ENCODE data around the gene CYGB. TPM values are rescaled to one million over a fixed set of nuclear protein-coding genes. Genes with fewer than 3 reads are reported as not detected.

Gene CYGB
- total RNA-seq, 1 experiment from 2014 or later, result 4.4 TPM

- Histone ChIP-seq H3K27ac (no peak overlapping the region), H3K9me3 (replicated peaks) (no peaks in the 10 kb centered on the region), H3K4me1 (replicated peaks) (peaks cover 15% of the 10 kb centered on the region), H3K36me3 (no peaks in the 10 kb centered on the region), H3K27me3 (replicated peaks) (no peaks in the 10 kb centered on the region), H3K4me3 (no peak overlapping the region)
- no peak for DNase-seq (ENCODE audit: low read depth in 1 of 2, low spot score in 2 of 2)
Observed at GRCh38 chr17:76551685-76552084, 14.2 kb upstream of the CYGB start.

GRCh38 chr17:76550712-76551615 is 13.5 kb upstream of the CYGB start:
- no peak for DNase-seq (ENCODE audit: low read depth in 1 of 2, low spot score in 2 of 2)
- H3K4me1 ChIP-seq (replicated peaks), result peaks cover 19% of the 10 kb centered on the region
- no peaks in the 10 kb centered on the region for H3K9me3 ChIP-seq (replicated peaks)
- H3K36me3 ChIP-seq, result no peaks in the 10 kb centered on the region
- H3K27me3 ChIP-seq (replicated peaks), result no peaks in the 10 kb centered on the region
- no peak overlapping the region for H3K4me3 ChIP-seq
- no peak overlapping the region for H3K27ac ChIP-seq

GRCh38 chr17:76549539-76549938 is 12.0 kb upstream of the CYGB start:
- H3K27ac ChIP-seq, result no peak overlapping the region
- H3K4me1 ChIP-seq (replicated peaks), result peaks cover 25% of the 10 kb centered on the region
- H3K36me3 ChIP-seq, result no peaks in the 10 kb centered on the region
- no peaks in the 10 kb centered on the region for H3K27me3 ChIP-seq (replicated peaks)
- no peak overlapping the region for H3K4me3 ChIP-seq
- H3K9me3 ChIP-seq (replicated peaks), result no peaks in the 10 kb centered on the region
- DNase-seq (ENCODE audit: low read depth in 1 of 2, low spot score in 2 of 2), result no peak

GRCh38 chr17:76549215-76549518 is 11.7 kb upstream of the CYGB start:
- Histone ChIP-seq H3K4me1 (replicated peaks) (peaks cover 25% of the 10 kb centered on the region), H3K9me3 (replicated peaks) (no peaks in the 10 kb centered on the region), H3K27me3 (replicated peaks) (no peaks in the 10 kb centered on the region), H3K4me3 (no peak overlapping the region), H3K27ac (no peak overlapping the region), H3K36me3 (no peaks in the 10 kb centered on the region)
- no peak for DNase-seq (ENCODE audit: low read depth in 1 of 2, low spot score in 2 of 2)

- Histone ChIP-seq H3K27ac (no peak overlapping the region), H3K36me3 (no peaks in the 10 kb centered on the region), H3K4me1 (replicated peaks) (peaks cover 25% of the 10 kb centered on the region), H3K9me3 (replicated peaks) (no peaks in the 10 kb centered on the region), H3K27me3 (replicated peaks) (no peaks in the 10 kb centered on the region), H3K4me3 (no peak overlapping the region)
- DNase-seq (ENCODE audit: low read depth in 1 of 2, low spot score in 2 of 2), result no peak
Observed at GRCh38 chr17:76548378-76549214, 11.1 kb upstream of the CYGB start.

GRCh38 chr17:76547642-76548202 is 10.2 kb upstream of the CYGB start:
- Histone ChIP-seq H3K9me3 (replicated peaks) (no peaks in the 10 kb centered on the region), H3K36me3 (no peaks in the 10 kb centered on the region), H3K4me1 (replicated peaks) (peaks cover 25% of the 10 kb centered on the region), H3K27me3 (replicated peaks) (no peaks in the 10 kb centered on the region), H3K4me3 (no peak overlapping the region), H3K27ac (no peak overlapping the region)
- DNase-seq (ENCODE audit: low read depth in 1 of 2, low spot score in 2 of 2), result no peak

- no peak overlapping the region for H3K4me3 ChIP-seq
- H3K27me3 ChIP-seq (replicated peaks), result no peaks in the 10 kb centered on the region
- H3K9me3 ChIP-seq (replicated peaks), result no peaks in the 10 kb centered on the region
- peaks cover 25% of the 10 kb centered on the region for H3K4me1 ChIP-seq (replicated peaks)
- DNase-seq (ENCODE audit: low read depth in 1 of 2, low spot score in 2 of 2), result peak; percentile 89 to 93
- peak overlapping the region; percentile 55 for H3K27ac ChIP-seq
- no peaks in the 10 kb centered on the region for H3K36me3 ChIP-seq
Observed at GRCh38 chr17:76547183-76547641, 9.7 kb upstream of the CYGB start.

- H3K27ac ChIP-seq, result peak overlapping the region; percentile 55
Observed at GRCh38 chr17:76546556-76547182, 9.2 kb upstream of the CYGB start.

GRCh38 chr17:76545918-76546555 is 8.5 kb upstream of the CYGB start:
- no peaks in the 10 kb centered on the region for H3K36me3 ChIP-seq
- H3K27ac ChIP-seq, result peak overlapping the region; percentile 55
- H3K4me1 ChIP-seq (replicated peaks), result peaks cover 29% of the 10 kb centered on the region
- H3K27me3 ChIP-seq (replicated peaks), result no peaks in the 10 kb centered on the region
- DNase-seq (ENCODE audit: low read depth in 1 of 2, low spot score in 2 of 2), result peak in 1 of 2 experiments; percentile 44
- no peaks in the 10 kb centered on the region for H3K9me3 ChIP-seq (replicated peaks)
- no peak overlapping the region for H3K4me3 ChIP-seq

More at GRCh38 chr17:76546556-76547182, 9.2 kb upstream of the CYGB start:
- Histone ChIP-seq H3K4me1 (replicated peaks) (peaks cover 25% of the 10 kb centered on the region), H3K36me3 (no peaks in the 10 kb centered on the region), H3K4me3 (no peak overlapping the region), H3K27me3 (replicated peaks) (no peaks in the 10 kb centered on the region), H3K9me3 (replicated peaks) (no peaks in the 10 kb centered on the region)
- peak; percentile 81 to 88 for DNase-seq (ENCODE audit: low read depth in 1 of 2, low spot score in 2 of 2)

GRCh38 chr17:76544546-76545365 is 7.2 kb upstream of the CYGB start:
- no peaks in the 10 kb centered on the region for H3K36me3 ChIP-seq
- H3K4me3 ChIP-seq, result no peak overlapping the region
- no peak for DNase-seq (ENCODE audit: low read depth in 1 of 2, low spot score in 2 of 2)
- peaks cover 38% of the 10 kb centered on the region for H3K4me1 ChIP-seq (replicated peaks)
- no peaks in the 10 kb centered on the region for H3K9me3 ChIP-seq (replicated peaks)
- H3K27ac ChIP-seq, result no peak overlapping the region
- no peaks in the 10 kb centered on the region for H3K27me3 ChIP-seq (replicated peaks)

GRCh38 chr17:76543826-76544545 is 6.5 kb upstream of the CYGB start:
- Histone ChIP-seq H3K27ac (no peak overlapping the region), H3K4me3 (no peak overlapping the region), H3K36me3 (no peaks in the 10 kb centered on the region), H3K27me3 (replicated peaks) (no peaks in the 10 kb centered on the region), H3K9me3 (replicated peaks) (no peaks in the 10 kb centered on the region), H3K4me1 (replicated peaks) (peaks cover 38% of the 10 kb centered on the region)
- DNase-seq (ENCODE audit: low read depth in 1 of 2, low spot score in 2 of 2), result no peak

- DNase-seq (ENCODE audit: low read depth in 1 of 2, low spot score in 2 of 2), result no peak
- Histone ChIP-seq H3K27ac (no peak overlapping the region), H3K9me3 (replicated peaks) (no peaks in the 10 kb centered on the region), H3K27me3 (replicated peaks) (peaks cover under 1% of the 10 kb centered on the region; the same call in 1 of the 2 replicates), H3K4me3 (no peak overlapping the region), H3K4me1 (replicated peaks) (peaks cover 38% of the 10 kb centered on the region), H3K36me3 (no peaks in the 10 kb centered on the region)
Observed at GRCh38 chr17:76543482-76543825, 5.9 kb upstream of the CYGB start.
